HG03378 (cell line): ENCODE results near the gene TNRC18.
"Not testable (repeated sequence)": the region's sequence is repeated elsewhere in the genome, so short reads cannot be mapped to it uniquely, and the experiment has no call there.

ENCODE experiments used
- ATAC-seq: cut with Tn5 transposase; IDR thresholded peaks from one replicate; pipeline ENCODE4 v1.9.1; 2021; ENCODE audit warnings: mild to moderate bottlenecking, moderate library complexity; ENCODE audit not compliant: unreplicated experiment

The TNRC18 gene

GRCh38 chr7:5423306-5423975 is at the start of gene TNRC18:
Gene TNRC18, minus strand, starts transcription at chr7:5423834. Its CDS starts 2,588 bp downstream, at chr7:5421246.
- ATAC-seq: no peak

DNA sequence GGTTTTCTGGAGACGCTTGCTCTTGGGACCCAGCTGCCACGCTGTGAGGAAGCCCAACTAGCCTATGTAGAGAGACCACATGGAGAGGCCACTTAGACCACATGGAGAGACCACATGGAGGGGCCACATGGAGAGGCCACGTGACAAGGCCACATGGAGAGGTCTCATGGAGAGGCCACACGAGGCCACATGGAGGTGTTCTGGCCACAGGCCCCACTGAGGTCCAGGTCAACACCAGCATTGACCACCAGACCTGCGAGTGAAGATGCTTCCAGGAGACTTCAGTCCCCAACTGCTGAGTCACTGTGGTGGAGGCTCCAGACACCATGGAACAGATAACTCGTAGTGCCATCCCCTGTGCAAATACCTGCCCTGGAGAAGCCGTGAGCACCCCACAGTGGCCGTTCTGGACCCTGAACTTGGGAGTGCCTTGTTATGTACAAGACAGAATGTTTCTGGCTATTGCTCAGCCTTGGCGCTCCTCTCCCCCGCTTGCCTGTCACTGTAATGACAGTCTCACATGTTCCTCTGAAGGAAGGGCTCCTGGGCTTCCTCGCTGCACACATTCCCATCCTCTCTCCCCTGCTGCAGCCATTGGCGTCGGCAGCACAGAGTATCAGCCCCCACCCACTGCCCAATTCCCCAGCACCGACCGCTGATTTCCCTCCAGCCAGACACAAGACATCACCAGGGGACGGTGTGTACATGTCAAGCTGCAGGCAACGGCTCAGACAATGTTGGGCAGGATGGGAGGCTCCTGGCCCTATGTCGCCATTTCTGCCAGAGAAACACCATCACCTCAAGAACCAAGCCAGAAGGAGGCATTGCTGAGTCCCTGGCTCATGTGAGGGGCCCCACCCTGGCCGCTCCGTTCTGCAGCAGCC is 49.0 kb upstream of the TNRC18 start:
- ATAC-seq: no peak

GRCh38 chr7:5471623-5472022 is 48.0 kb upstream of the TNRC18 start:
- not testable (repeated sequence) for ATAC-seq

- ATAC-seq: no peak
These were observed 47.2 kb upstream of the TNRC18 start for GRCh38 chr7:5470816-5471215.

DNA sequence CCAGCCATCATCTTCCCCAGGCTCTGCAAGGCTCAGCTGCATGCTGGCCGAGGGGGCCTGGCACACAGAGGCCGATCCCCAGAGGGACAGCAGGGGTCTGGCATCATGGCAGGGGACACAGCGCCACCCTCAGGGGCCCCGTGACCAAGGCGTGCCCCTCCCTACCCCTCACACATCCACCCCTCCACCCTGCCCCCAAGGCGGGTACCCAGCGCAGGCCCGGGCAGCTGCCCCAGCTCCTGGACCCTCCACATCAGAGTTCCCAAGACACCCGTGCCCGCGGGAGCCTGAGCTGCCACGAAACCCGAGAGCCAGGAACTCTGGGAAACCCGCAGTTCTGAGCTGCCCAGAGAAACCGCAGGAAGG is 46.5 kb upstream of the TNRC18 start:
- no peak for ATAC-seq

GRCh38 chr7:5469375-5470166 is 45.9 kb upstream of the TNRC18 start:
- no peak for ATAC-seq

- no peak for ATAC-seq
These were observed 44.0 kb upstream of the TNRC18 start for GRCh38 chr7:5467645-5468044.

DNA sequence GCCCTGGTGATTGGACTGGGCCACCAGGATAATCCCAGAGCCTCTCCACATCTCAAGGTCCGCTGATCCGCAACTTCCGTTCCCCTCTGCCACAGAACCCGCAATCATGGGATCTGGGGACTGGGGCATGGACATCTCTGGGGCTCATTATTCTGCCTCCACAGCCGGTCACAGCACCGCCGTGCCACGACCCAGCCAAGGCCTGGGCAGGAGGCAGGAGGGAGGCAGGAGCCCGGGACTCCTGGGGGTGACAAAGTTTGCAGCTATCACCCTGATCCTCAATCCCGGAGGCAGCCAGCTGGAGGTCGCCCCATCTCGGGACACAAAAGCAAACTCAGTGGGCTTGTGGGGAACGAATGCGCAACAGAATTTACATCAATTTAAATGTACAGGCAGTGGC is 42.9 kb upstream of the TNRC18 start:
- ATAC-seq: no peak

DNA sequence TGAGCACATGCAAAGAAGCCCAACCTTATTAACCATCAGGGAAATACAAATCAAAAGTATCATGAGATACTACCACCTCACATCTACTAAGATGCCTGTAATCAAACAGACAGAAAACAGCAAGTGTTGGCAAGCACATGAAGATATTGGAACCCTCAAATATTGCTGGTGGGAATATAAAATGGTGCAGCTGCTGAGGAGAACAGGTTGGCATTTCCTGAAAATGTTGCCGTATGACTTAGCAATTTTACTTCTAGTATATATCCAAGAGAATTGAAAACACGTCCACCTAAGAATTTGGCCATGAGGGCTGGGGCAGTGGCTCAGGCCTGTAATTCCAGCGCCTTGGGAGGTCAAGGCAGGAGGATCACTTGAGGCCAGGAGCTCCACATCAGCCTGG is 39.4 kb upstream of the TNRC18 start:
- no peak for ATAC-seq

DNA sequence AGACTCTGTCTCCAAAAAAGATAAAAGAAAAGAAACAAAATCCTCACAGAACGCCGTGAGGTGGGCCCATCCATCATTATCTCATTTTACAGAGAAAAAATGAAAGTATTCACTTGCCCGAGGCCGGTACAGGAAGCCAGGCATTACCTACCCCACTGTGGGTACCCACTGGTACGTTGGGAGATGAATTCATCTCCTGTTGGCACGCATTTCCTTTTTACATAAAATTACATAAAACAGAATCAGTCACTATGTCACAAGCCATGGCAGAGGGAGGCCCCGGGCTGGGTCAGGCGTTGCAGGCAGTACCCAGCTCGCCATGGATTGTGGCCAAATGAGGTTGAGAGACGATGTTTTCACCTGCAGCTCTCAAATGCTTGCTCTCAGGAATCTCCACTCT is 38.6 kb upstream of the TNRC18 start:
- ATAC-seq: no peak

DNA sequence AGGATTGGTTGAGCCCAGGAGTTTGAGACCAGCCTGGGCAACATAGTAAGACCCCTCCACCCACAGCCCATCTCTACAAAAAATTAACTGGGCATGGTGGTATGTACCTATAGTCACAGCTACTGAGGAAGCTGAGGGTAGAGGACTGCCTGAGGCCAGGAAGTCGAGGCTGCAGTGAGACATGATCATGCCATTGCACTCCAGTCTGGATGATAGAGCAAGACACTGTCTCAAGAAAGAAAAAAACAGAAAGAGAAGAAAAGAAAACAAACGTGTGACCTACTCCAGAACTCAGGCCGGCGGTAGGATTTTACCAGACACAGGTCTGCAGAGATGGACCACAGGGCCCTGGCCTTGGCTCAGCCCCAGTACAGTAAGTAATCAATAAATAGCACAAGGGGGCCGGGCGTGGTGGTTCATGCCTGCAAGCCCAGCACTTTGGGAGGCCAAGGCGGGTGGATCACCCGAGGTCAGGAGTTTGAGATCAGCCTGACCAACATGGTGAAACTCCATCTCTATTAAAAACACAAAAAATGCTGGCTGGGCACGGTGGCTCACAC is 35.4 kb upstream of the TNRC18 start:
- ATAC-seq: no peak

GRCh38 chr7:5457245-5457735 is 33.7 kb upstream of the TNRC18 start:
- no peak for ATAC-seq

GRCh38 chr7:5456409-5456808 is 32.8 kb upstream of the TNRC18 start:
- no peak for ATAC-seq

DNA sequence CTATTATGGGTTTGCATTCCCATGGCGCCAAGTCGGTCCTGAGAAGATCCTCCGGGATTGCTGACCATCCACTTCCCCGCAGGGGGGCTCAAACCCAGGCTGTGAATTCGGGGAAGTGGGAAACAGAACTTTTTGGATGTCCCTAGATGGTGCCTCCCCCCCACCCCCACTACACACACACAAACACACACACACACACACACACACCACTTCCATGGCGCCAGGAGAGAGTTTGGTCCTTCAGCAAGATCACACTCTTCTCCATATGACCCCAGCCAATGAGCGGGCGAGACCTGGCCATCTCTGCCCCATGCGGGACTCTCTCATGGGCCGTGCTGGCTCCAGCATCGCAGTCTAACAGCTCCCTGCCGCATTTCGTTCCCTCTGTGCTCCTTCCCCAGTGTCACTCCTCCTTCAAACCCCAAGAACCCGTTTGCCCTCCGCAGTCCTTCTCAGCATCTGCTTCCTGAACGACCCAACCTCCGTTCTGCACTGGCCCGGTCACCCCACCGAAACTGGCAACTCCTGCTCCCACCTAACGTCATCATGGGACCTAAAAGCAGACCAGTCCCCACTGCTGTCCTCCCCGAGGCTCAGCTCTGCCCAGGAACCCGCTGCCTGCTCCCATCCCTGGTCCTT is 32.1 kb upstream of the TNRC18 start:
- no peak for ATAC-seq

- ATAC-seq: no peak
These were observed 31.5 kb upstream of the TNRC18 start for GRCh38 chr7:5455175-5455574.

- ATAC-seq: no peak
These were observed 30.9 kb upstream of the TNRC18 start for GRCh38 chr7:5454485-5454884.

- no peak for ATAC-seq
These were observed 30.0 kb upstream of the TNRC18 start for GRCh38 chr7:5453566-5454075.

- no peak for ATAC-seq
These were observed 29.4 kb upstream of the TNRC18 start for GRCh38 chr7:5452937-5453540.

DNA sequence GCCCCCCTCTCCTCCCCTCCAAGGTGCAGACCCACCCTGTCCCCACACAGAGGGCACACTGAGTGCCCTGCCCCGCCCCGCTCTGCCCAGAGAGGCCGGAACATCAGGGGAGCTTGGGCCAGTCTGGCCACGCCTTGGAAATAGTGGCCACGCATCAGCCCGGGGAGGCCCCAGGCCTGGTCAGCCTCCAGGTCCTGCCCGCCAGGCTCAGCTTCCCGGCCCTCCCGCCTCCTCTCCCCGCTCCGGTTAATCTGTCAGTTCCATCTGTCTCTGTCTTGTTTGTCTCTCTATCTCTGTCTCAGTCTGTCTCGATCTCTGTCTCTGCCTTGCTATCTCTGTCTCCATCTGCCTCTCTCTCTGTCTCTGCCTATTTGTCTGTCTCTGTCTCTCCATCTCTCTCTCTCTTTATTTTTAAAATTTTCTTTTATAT is 28.9 kb upstream of the TNRC18 start:
- no peak for ATAC-seq

DNA sequence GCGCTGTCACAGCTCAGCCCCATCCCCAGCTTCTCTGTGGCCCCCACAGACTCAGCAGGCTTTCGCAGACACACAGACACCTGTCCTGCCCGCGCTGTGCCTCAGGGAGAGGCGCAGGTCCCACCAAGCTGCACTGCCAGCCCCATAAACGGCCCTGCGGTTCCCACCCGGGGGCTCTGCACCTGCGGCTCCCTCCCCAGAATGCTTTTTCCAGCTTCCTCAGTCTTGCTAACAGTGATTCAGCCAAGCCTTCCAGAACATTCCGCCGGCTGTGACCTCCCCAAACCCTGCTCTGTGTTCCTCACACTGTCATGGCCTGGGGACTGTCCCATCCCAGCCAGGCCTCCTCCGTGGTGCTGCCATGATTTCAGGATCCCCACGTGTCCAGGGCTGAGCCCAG is 27.8 kb upstream of the TNRC18 start:
- ATAC-seq: no peak
